ENCODE measurements around the gene EIF3F. TPM values are rescaled to one million over a fixed set of nuclear protein-coding genes. Genes with fewer than 3 reads are reported as not detected.

The EIF3F gene
- total and polyA plus RNA-seq, 2 of the 8 experiments (the other 6 are each of a cell fraction or from before 2014, with no cell fraction given) = 222 to 388 TPM

DNA sequence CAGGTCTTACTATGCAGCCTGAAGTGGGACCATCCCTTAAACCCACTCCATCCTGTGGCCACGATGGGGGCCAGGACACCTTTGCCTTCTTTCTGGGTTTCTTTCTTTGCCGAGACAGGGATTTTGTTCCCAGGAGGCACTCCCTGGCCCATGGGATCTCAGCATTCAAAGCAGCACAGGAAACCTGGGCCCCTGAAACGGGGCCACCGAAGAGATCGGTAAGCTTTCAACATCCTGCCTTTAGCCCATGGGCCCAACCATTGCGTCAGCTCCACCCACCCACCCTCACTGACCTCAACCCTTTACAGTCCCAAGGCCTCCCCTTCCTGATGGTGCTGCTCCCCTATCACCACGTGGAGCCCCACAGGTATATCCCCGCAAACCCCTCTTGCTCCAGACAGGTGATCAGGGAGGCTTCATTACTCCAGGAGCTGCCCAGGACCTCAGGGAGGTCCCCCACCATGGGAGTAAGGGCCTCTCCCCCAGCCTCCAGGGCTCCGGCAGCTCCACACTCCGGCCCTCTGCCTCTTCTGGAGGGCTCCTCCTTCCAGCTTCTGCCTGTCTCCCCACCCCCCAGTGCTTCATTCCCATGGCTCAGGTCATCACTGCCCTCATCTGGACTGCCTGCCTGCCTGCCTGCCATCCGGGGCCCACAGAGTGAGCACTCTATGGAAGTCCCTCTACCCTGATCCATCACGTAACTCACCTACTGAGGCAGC lies 51.8 kb downstream of the EIF3F start:
- Histone ChIP-seq H3K27ac (ENCODE audit: low read depth, low read length) (no peak overlapping the region), H3K4me1 (replicated peaks in 1 of 4; ENCODE audit: control insufficient read depth in 3 of 4, insufficient read depth in 4 of 4, low read length in 3 of 4) (no peaks in the 10 kb centered on the region; a peak in 1 of 7 replicates), H3K18ac (ENCODE audit: extremely low read depth, low read length) (no peak overlapping the region), H2AFZ (ENCODE audit: low read length) (no peak overlapping the region), H3K23me2 (ENCODE audit: low read depth, low read length) (no peaks in the 10 kb centered on the region), H2BK5ac (ENCODE audit: low read depth, low read length) (0 out of 2 replicates have a peak overlapping the region, but pooled peaks have one; percentile 28), H4K8ac (ENCODE audit: extremely low read depth, insufficient read depth, low read length) (no peak overlapping the region; the same call in 1 of the 2 replicates), H2BK20ac (ENCODE audit: low read length) (no peak overlapping the region), H2BK15ac (ENCODE audit: low read length) (no peak overlapping the region), H2AK5ac (ENCODE audit: low read depth, low read length) (no peak overlapping the region), H3K4me3 (ENCODE audit: extremely low read depth in 1 of 4, insufficient read depth in 2 of 4, low read depth in 3 of 4, low read length in 4 of 4) (no peak overlapping the region), H3K56ac (replicated peaks; ENCODE audit: insufficient read length, low read depth, low read length) (no peak overlapping the region), H3K4ac (replicated peaks; ENCODE audit: insufficient read length, low read depth, low read length) (no peak overlapping the region), H3K79me2 (ENCODE audit: control insufficient read depth in 1 of 2, insufficient read depth in 2 of 2, low read length in 2 of 2) (no peaks in the 10 kb centered on the region), H3K14ac (ENCODE audit: insufficient read length) (no peak overlapping the region), H3K36me3 (ENCODE audit: control insufficient read depth in 2 of 4, insufficient read depth in 4 of 4, low read length in 3 of 4) (no peaks in the 10 kb centered on the region), H3K27me3 (replicated peaks in 1 of 4; ENCODE audit: control insufficient read depth in 3 of 4, extremely low read depth in 1 of 4, insufficient read depth in 3 of 4, low read length in 3 of 4) (no peaks in the 10 kb centered on the region; a peak in 1 of 7 replicates), H4K5ac (ENCODE audit: insufficient read length, low read depth, low read length) (no peak overlapping the region), H3K23ac (ENCODE audit: insufficient read length) (no peak overlapping the region), H2BK120ac (replicated peaks; ENCODE audit: low read depth, low read length) (no peak overlapping the region), H3K79me1 (ENCODE audit: low read depth, low read length) (no peaks in the 10 kb centered on the region), H3K9me3 (ENCODE audit: insufficient read depth in 2 of 2, low read depth in 1 of 2, low read length in 1 of 2) (no peaks in the 10 kb centered on the region), H4K20me1 (replicated peaks in 1 of 2; ENCODE audit: control insufficient read depth in 1 of 2, insufficient read depth in 2 of 2, low read length in 2 of 2) (no peaks in the 10 kb centered on the region), H3K4me2 (ENCODE audit: insufficient read depth in 1 of 2, low read depth in 2 of 2, low read length in 2 of 2) (no peak overlapping the region), H2BK12ac (ENCODE audit: low read depth, low read length) (peak overlapping the region; percentile 55; the same call in 1 of the 2 replicates), H3K9ac (replicated peaks in 1 of 4; ENCODE audit: extremely low read depth in 1 of 4, low read depth in 3 of 4, low read length in 3 of 4) (no peak overlapping the region), H4K91ac (replicated peaks; ENCODE audit: insufficient read length, low read length) (no peak overlapping the region)
- FAIRE-seq (no peak), DNase-seq (ENCODE audit: low read depth in 1 of 2, low spot score in 2 of 2) (peak in 1 of 2 experiments; percentile 32)
- ChIA-PET POLR2A (ENCODE audit: partially characterized antibody) (no interaction called here), CTCF (ENCODE audit: partially characterized antibody) (interaction anchor here (0.9 to 31.7 kb wide), 6 partner anchors 16 to 52 kb away, joined by 3 to 1283 read pairs (median 6); partner anchors contain the start of gene TUB)
- WGBS, 2 experiments (ENCODE audit: extremely low coverage in 1 of 2, insufficient coverage in 1 of 2, insufficient read length in 1 of 2, insufficient replicate concordance in 2 of 2, low coverage in 1 of 2, low lambda C conversion rate in 2 of 2, missing lambda C conversion rate in 1 of 2) = 80% methylated on average over 11 of the region's 12 CpGs; no CpG with 5 or more reads in 1 of the 2 experiments
- TF ChIP-seq KDM1A (IDR thresholded peaks at IDR 0.05; ENCODE audit: borderline replicate concordance, low read length) (no peak), ASH2L (IDR thresholded peaks at IDR 0.05; ENCODE audit: low read length) (no peak), CBX5 (IDR thresholded peaks at IDR 0.05; ENCODE audit: low read depth, low read length) (no peak), CHD1 (IDR thresholded peaks at IDR 0.05; ENCODE audit: low read depth, low read length) (no peak), KDM4A (IDR thresholded peaks at IDR 0.05; ENCODE audit: low read depth, low read length, severe bottlenecking) (no peak), EP300 (IDR thresholded peaks at IDR 0.05; ENCODE audit: borderline replicate concordance in 1 of 2, low read depth in 2 of 2, low read length in 2 of 2) (no peak), GABPA (IDR thresholded peaks at IDR 0.05; ENCODE audit: borderline replicate concordance, insufficient read depth, low read length) (no peak)
- TF ChIP-seq, protein P1, sequence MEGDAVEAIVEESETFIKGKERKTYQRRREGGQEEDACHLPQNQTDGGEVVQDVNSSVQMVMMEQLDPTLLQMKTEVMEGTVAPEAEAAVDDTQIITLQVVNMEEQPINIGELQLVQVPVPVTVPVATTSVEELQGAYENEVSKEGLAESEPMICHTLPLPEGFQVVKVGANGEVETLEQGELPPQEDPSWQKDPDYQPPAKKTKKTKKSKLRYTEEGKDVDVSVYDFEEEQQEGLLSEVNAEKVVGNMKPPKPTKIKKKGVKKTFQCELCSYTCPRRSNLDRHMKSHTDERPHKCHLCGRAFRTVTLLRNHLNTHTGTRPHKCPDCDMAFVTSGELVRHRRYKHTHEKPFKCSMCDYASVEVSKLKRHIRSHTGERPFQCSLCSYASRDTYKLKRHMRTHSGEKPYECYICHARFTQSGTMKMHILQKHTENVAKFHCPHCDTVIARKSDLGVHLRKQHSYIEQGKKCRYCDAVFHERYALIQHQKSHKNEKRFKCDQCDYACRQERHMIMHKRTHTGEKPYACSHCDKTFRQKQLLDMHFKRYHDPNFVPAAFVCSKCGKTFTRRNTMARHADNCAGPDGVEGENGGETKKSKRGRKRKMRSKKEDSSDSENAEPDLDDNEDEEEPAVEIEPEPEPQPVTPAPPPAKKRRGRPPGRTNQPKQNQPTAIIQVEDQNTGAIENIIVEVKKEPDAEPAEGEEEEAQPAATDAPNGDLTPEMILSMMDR (IDR thresholded peaks at IDR 0.05; ENCODE audit: control extremely low read depth in 1 of 3, insufficient read depth in 1 of 3, low read depth in 1 of 3, low read length in 3 of 3) = no peak
- TF ChIP-seq, protein P2, sequence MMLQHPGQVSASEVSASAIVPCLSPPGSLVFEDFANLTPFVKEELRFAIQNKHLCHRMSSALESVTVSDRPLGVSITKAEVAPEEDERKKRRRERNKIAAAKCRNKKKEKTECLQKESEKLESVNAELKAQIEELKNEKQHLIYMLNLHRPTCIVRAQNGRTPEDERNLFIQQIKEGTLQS (IDR thresholded peaks at IDR 0.05; ENCODE audit: insufficient read depth, low read depth, low read length) = no peak

Measured in H1 (cell line).